WI38 (cell line): Measurements from ENCODE around the gene CCDC9.
A peak's percentile ranks its signal among the peaks of the same experiment; 100 is the strongest.

Experiments used
- H3K4me3 ChIP-seq: 2 replicates; pipeline ENCODE4 v1.5.1; 2011; ENCODE audit warnings: low read depth, mild to moderate bottlenecking, control low read depth, low read length
- TF ChIP-seq, protein P1 (sequence below): IDR thresholded peaks from 2 replicates; pipeline ENCODE4 v1.5.1; 2012; ENCODE audit warnings: low read depth, mild to moderate bottlenecking, control low read depth, low read length

CCDC9 gene

DNA sequence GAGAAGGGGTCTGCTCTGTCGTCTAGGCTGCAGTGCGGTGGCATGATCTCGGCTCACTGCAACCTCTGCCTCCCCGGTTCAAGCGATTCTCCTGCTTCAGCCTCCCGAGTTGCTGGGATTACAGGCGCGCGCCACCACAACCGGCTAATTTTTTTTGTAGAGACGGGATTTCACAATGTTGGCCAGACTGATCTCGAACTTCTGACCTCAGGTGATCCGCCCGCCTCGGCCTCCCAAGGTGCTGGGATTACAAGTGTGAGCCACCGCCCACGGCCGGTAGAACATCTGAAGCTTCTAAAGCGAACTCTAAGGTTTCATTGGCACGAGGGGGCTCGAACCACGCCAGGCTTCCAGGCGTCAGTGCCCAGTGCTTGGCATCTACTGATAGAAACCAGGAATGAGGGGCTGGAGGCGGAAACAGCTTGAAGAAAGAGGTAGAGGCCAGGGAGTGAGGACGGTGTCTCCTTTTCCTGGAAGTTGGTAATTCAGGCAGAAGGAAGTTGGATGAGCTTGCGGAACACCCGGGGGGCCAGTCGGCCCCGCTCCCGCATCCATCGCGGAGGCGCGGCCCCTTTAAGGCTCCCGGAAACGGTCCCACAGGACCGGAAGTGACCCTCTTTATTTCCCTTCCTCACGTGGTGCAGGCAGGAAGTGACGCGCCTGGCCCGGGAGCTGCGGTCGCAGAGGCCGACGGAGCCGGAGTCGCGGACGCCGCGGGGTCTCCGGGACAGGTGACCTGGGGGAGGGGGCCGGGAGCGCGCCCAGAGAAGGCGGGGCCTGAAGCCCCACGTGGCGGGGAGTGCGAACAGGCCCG, at the start of gene CCDC9:
CCDC9 (plus strand) TSS at position 647 of the 814 bp plus-strand sequence. CDS start 1,876 bp downstream, outside the sequence.
- peak within 1 kb of the TSS; percentile 64 for H3K4me3 ChIP-seq
- TF ChIP-seq, protein P1, sequence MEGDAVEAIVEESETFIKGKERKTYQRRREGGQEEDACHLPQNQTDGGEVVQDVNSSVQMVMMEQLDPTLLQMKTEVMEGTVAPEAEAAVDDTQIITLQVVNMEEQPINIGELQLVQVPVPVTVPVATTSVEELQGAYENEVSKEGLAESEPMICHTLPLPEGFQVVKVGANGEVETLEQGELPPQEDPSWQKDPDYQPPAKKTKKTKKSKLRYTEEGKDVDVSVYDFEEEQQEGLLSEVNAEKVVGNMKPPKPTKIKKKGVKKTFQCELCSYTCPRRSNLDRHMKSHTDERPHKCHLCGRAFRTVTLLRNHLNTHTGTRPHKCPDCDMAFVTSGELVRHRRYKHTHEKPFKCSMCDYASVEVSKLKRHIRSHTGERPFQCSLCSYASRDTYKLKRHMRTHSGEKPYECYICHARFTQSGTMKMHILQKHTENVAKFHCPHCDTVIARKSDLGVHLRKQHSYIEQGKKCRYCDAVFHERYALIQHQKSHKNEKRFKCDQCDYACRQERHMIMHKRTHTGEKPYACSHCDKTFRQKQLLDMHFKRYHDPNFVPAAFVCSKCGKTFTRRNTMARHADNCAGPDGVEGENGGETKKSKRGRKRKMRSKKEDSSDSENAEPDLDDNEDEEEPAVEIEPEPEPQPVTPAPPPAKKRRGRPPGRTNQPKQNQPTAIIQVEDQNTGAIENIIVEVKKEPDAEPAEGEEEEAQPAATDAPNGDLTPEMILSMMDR, result no peak

DNA sequence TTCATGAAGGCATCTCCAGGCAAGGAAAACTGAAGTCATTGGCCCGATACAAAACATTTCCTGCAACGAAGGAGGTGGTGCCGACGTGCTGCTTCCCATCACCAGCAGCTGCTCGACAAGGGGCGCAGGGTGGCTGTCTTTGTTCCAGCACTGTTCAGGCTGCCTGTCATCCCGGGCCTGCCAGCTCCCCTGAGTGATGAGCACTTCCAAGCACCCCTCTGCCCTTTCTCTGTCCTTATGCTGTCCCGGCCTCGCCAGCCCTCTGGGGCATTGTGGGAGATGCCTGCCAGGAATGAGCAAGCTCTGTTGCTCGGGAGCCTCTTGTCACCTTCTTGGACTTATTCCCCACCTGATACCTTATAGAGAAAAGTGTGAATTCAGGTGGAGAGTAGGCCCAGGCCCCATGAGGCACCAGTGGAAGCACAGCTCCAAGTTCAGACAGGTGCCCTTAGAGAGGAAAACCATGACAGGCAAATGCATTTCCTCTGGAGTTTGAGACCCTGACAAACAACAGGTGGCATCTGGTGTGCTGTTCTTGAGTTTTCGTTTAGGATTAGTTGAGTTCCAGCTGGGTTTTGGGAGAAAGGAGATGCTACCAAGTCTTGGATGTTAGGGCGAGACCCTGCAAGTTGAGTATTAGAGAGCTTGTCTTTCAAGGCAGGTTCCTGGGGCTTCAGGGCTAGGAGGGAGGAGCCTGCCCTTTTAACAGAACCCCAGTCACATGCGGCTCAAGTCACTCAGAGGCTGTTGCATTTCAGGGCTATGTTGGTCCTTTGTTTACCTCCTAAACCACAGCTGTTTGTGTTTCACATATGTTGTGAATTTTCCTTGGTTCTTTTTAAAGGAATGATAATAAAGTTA, 46.8 kb upstream of the CCDC9 start:
- no peak overlapping the region for H3K4me3 ChIP-seq
- TF ChIP-seq, protein P1, result no peak

DNA sequence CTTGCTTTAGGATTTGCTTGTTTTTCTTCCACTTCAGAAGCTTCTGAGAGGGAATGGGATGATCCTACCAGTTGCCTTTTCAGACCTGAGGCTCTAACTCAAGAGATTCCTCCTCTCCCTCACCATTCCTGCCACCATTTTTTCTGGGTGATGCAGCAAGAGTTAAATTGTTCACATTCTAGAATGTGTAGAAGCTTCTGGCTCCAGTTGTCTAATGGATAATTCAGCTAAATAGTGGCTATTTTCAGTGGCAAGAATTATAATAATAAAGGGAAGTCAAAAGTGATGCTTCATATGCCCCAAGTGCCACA, 46.2 kb upstream of the CCDC9 start:
- TF ChIP-seq, protein P1, result no peak
- no peak overlapping the region for H3K4me3 ChIP-seq

DNA sequence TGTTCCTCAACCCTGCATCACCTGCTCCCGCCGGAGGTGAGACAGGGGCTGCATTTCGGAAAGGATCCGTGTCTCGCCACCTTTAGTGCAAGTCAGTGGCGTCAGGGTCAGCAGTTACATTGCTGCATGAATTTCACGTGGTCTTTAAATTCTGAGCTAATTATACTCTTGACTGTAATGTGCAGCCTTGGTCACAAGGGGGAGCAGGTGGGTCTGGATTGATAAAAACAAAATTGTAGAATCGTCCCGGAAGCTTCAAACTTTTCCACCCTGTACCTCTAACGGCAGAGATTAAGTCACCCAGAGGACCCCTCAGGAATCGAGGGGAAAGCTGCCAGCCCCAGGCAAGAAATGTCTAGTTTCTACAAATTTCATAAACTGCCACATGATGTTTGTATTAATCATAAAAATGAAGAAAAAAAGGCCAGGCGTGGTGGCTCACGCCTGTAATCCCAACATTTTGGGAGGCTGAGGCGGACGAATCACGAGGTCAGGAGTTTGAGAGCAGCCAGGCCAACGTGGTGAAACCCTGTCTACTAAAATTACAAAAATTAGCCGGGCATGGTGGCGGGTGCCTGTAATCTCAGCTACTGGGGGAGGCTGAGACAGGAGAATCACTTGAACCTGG, 45.5 kb upstream of the CCDC9 start:
- TF ChIP-seq, protein P1, result peak; percentile 66
- no peak overlapping the region for H3K4me3 ChIP-seq

DNA sequence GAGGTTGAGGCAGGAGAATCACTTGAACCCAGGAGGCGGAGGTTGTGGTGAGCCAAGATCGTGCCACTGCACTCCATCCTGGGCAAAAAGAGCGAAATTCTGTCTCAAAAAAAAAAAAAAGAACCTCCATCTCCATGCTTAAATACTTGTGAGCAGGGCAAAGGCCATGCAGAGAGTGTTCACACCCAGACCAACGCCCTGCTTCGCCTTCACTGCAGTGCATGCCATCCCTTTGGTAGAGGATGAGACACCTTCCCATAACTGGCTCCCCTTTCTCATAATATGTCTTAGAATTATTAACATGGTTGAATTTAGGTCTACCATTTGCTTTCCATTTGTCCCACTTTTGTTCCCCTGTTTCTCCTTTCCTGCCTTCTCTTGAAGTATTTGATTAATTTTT, 40.7 kb upstream of the CCDC9 start:
- TF ChIP-seq, protein P1, result no peak

DNA sequence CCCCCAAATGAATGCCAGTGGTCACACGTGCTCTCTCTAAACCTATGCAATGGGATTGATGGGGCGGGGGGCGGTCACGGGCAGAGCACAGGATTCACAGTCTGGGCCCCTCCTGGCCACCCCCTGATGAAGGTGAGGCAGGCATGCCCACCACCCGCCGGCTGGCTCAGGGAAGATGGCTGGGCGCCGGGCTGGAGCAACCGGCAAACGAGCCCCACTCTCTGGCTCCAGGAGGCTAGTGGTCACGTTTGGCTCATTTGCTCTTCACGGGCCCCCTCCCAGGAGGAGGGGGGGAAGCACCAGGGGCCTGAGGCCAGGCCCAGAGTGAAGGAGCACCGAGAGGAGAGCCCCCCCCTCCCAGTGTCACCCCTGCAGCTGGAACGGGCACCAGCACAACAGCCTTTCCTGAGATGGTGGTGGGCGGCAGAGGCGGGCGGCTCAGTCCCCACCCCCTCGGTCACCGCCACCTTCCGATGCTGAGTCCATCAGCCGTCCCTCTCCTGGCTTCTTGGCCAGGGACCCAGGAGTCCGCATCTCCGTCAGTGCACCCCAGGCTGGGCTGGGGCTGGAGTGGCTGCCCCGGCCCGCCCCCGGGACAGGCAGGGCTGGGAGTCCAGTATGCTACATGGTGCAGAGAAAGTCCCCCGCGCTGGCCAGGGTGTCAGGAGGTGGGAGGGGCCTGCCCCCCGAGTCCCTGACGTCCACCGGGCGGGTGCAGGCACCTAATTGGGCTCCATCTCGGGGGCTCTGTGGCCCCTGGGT, 35.1 kb upstream of the CCDC9 start:
- H3K4me3 ChIP-seq, result no peak overlapping the region
- TF ChIP-seq, protein P1, result no peak

More for the DNA sequence above, 40.7 kb upstream of the CCDC9 start:
- no peak overlapping the region for H3K4me3 ChIP-seq
